Ishikawa (cell line): Measurements from ENCODE around the gene ENPP5.

Experiments used
- CEBPB ChIP-seq: IDR thresholded peaks from 2 replicates; pipeline ENCODE4 v1.6.1; 2012
- CREB1 ChIP-seq: IDR thresholded peaks from 2 replicates; pipeline ENCODE4 v1.6.1; 2012; ENCODE audit warnings: low read depth
- EGR1 ChIP-seq: IDR thresholded peaks from 2 replicates; pipeline ENCODE4 v1.6.1; 2012
- EP300 ChIP-seq: IDR thresholded peaks from 2 replicates; pipeline ENCODE4 v1.6.1; 2012; ENCODE audit warnings: borderline replicate concordance
- FOXM1 ChIP-seq: IDR thresholded peaks from 2 replicates; pipeline ENCODE4 v1.6.1; 2012; ENCODE audit warnings: low read depth, borderline replicate concordance
- NFIC ChIP-seq: IDR thresholded peaks from 2 replicates; pipeline ENCODE4 v1.6.1; 2012
- RAD21 ChIP-seq: IDR thresholded peaks from 2 replicates; pipeline ENCODE4 v1.6.1; 2012; ENCODE audit warnings: low read depth
- TAF1 ChIP-seq: IDR thresholded peaks from 2 replicates; pipeline ENCODE4 v1.6.1; 2012; ENCODE audit warnings: low read depth, mild to moderate bottlenecking
- TCF12 ChIP-seq: IDR thresholded peaks from 2 replicates; pipeline ENCODE4 v1.6.1; 2012; ENCODE audit warnings: low read depth
- TEAD4 ChIP-seq: IDR thresholded peaks from 2 replicates; pipeline ENCODE4 v1.6.1; 2012
- YY1 ChIP-seq: IDR thresholded peaks from 2 replicates; pipeline ENCODE4 v1.6.1; 2012; ENCODE audit warnings: low read depth
- ZBTB7A ChIP-seq: IDR thresholded peaks from 2 replicates; pipeline ENCODE4 v1.6.1; 2012; ENCODE audit warnings: low read depth
- TF ChIP-seq, protein P1 (sequence below): IDR thresholded peaks from 2 replicates; pipeline ENCODE4 v1.6.1; 2012
- TF ChIP-seq, protein P2 (sequence below): IDR thresholded peaks from 2 replicates; pipeline ENCODE4 v1.6.1; 2012
- TF ChIP-seq, protein P3 (sequence below): IDR thresholded peaks from 2 replicates; pipeline ENCODE4 v1.6.1; 2012; ENCODE audit warnings: low read depth, mild to moderate bottlenecking

The ENPP5 gene

DNA sequence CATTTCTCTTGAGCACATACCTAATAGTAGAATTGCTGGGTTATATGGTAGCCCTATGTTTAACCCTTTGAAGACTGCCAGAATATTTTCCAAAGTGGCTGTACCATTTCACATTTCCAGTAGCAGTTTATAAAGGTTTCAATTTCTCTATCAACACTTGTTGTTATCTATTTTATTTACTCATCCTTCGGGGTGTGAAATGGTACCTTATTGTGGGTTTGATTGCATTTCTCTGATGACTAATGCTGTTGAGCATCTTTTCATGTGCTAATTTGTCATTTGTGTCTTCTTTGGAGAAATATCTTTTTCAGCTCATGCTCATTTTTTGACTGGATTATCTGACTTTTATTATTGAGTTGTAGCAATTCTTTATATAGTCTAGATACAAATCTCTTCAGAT lies 35.6 kb downstream of the ENPP5 start:
- no peak for TF ChIP-seq TAF1
- no peak for TF ChIP-seq TCF12
- TF ChIP-seq CEBPB: no peak
- no peak for TF ChIP-seq NFIC
- TF ChIP-seq TEAD4: no peak
- TF ChIP-seq EGR1: no peak
- no peak for TF ChIP-seq EP300
- TF ChIP-seq, protein P1, sequence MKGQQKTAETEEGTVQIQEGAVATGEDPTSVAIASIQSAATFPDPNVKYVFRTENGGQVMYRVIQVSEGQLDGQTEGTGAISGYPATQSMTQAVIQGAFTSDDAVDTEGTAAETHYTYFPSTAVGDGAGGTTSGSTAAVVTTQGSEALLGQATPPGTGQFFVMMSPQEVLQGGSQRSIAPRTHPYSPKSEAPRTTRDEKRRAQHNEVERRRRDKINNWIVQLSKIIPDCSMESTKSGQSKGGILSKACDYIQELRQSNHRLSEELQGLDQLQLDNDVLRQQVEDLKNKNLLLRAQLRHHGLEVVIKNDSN: no peak
- TF ChIP-seq, protein P2, sequence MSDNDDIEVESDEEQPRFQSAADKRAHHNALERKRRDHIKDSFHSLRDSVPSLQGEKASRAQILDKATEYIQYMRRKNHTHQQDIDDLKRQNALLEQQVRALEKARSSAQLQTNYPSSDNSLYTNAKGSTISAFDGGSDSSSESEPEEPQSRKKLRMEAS: no peak
- no peak for TF ChIP-seq CREB1
- no peak for TF ChIP-seq ZBTB7A
- TF ChIP-seq YY1: no peak
- TF ChIP-seq, protein P3, sequence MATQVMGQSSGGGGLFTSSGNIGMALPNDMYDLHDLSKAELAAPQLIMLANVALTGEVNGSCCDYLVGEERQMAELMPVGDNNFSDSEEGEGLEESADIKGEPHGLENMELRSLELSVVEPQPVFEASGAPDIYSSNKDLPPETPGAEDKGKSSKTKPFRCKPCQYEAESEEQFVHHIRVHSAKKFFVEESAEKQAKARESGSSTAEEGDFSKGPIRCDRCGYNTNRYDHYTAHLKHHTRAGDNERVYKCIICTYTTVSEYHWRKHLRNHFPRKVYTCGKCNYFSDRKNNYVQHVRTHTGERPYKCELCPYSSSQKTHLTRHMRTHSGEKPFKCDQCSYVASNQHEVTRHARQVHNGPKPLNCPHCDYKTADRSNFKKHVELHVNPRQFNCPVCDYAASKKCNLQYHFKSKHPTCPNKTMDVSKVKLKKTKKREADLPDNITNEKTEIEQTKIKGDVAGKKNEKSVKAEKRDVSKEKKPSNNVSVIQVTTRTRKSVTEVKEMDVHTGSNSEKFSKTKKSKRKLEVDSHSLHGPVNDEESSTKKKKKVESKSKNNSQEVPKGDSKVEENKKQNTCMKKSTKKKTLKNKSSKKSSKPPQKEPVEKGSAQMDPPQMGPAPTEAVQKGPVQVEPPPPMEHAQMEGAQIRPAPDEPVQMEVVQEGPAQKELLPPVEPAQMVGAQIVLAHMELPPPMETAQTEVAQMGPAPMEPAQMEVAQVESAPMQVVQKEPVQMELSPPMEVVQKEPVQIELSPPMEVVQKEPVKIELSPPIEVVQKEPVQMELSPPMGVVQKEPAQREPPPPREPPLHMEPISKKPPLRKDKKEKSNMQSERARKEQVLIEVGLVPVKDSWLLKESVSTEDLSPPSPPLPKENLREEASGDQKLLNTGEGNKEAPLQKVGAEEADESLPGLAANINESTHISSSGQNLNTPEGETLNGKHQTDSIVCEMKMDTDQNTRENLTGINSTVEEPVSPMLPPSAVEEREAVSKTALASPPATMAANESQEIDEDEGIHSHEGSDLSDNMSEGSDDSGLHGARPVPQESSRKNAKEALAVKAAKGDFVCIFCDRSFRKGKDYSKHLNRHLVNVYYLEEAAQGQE: no peak

DNA sequence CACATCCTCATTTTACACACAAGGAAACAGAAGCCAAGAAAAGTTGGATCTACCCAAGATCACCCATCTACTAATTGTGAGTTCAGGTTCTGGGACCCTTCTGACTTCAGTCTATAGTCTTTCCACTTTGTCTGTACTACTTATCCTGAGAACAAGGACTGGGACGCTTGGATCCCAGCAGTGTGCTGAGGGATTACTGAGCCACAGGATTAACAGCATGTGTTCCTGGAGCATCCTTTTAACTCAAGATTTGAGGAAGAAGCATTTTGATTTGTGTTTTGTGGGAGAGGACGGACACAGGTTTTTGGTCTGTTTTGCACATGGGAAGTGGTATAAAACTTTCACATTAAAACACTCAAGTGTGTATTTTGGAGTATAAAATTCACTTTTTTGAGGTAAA lies 36.6 kb downstream of the ENPP5 start:
- no peak for TF ChIP-seq CREB1

DNA sequence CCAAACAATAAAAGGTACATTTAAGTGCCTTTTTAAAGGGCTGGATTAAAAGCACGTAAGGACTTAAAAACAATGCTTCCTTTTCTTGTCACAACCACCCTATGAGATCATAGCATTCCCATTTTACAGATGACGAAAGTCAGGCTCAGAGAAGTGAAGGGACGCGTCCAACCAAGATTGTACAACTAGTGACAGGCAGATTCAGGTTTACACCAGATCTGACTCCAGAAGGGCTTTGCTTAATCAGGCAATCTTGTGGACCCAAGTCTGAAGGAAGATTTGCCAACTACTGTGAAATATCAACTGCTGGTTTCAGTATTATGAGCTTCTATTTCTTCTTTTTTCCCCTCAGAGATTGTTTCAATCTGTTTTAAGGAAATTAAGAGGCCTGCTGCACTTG lies 40.1 kb downstream of the ENPP5 start:
- no peak for TF ChIP-seq TEAD4
- TF ChIP-seq EP300: no peak
- TF ChIP-seq, protein P3: no peak
- no peak for TF ChIP-seq TAF1
- no peak for TF ChIP-seq YY1
- no peak for TF ChIP-seq TCF12
- no peak for TF ChIP-seq RAD21
- TF ChIP-seq ZBTB7A: no peak
- no peak for TF ChIP-seq FOXM1
- TF ChIP-seq CREB1: no peak
- no peak for TF ChIP-seq EGR1
- TF ChIP-seq CEBPB: no peak
- TF ChIP-seq, protein P1: no peak
- TF ChIP-seq, protein P2: no peak
- TF ChIP-seq NFIC: no peak

DNA sequence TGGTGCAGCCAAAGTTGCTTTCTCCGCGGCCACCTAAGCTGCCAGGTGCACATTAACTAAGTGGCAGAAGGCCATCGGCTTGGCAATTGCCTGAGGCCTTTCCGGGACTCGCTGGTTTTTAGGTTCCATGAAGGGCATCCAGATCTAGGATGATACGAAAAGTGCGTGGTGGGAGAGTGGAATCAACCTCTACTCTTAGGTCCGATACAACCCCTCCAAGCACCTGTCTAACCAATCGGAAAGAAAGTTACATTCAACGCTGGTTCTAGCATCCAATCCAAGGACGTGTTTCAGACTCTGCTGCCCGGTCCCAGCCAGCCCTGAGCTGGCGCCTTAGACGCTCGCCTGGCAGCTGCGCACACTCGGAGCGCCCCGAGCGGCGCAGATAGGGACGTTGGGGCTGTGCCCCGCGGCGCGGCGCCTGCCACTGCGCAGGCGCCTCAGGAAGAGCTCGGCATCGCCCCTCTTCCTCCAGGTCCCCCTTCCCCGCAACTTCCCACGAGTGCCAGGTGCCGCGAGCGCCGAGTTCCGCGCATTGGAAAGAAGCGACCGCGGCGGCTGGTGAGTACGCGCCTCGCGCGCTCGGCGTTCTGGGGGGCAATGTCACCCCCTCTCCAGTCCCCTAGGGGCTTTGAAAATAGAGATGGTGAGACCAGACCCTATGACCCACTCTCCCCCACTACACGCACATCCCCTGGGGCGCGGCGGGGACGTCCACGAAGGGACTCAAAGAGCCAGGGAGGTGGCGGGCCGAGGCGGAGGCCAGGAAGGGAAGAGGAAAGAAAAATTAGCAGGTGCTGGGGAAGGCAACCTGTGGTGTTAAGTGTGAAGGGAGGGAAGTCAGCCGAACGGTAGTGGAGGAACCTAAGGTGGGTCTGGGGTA lies 40.9 kb downstream of the ENPP5 start, which contains the start of gene ENPP4:
Gene ENPP4 (plus strand): TSS at position 361 of the 883 bp plus-strand sequence. CDS start 9,595 bp downstream, outside the sequence.
- TF ChIP-seq, protein P1: no peak
- no peak for TF ChIP-seq RAD21
- no peak for TF ChIP-seq YY1
- TF ChIP-seq TEAD4: no peak
- TF ChIP-seq CREB1: no peak
- TF ChIP-seq ZBTB7A: peak; percentile 48; the same call in 1 of the 2 replicates
- peak; percentile 42; the same call in 1 of the 2 replicates for TF ChIP-seq TAF1
- TF ChIP-seq, protein P3: no peak
